HL-60 (cell line): ENCODE results near the gene C4BPA.

Source experiments
- CTCF ChIP-seq: IDR thresholded peaks from one replicate; pipeline ENCODE4 v1.5.1; 2011; ENCODE audit warnings: low read length, control low read depth, inconsistent platforms; ENCODE audit not compliant: insufficient read depth
- GABPA ChIP-seq: IDR thresholded peaks from 2 replicates; pipeline ENCODE4 v1.6.1; 2012; ENCODE audit warnings: low read depth
- POLR2AphosphoS5 ChIP-seq: IDR thresholded peaks from 2 replicates; pipeline ENCODE4 v1.6.1; 2012; ENCODE audit warnings: low read depth
- REST ChIP-seq: IDR thresholded peaks from 2 replicates; pipeline ENCODE4 v1.6.1; 2012; ENCODE audit warnings: low read depth; ENCODE audit not compliant: insufficient replicate concordance
- SPI1 ChIP-seq: IDR thresholded peaks from 2 replicates; pipeline ENCODE4 v1.6.1; 2012; ENCODE audit warnings: low read depth, mild to moderate bottlenecking, borderline replicate concordance

DNA sequence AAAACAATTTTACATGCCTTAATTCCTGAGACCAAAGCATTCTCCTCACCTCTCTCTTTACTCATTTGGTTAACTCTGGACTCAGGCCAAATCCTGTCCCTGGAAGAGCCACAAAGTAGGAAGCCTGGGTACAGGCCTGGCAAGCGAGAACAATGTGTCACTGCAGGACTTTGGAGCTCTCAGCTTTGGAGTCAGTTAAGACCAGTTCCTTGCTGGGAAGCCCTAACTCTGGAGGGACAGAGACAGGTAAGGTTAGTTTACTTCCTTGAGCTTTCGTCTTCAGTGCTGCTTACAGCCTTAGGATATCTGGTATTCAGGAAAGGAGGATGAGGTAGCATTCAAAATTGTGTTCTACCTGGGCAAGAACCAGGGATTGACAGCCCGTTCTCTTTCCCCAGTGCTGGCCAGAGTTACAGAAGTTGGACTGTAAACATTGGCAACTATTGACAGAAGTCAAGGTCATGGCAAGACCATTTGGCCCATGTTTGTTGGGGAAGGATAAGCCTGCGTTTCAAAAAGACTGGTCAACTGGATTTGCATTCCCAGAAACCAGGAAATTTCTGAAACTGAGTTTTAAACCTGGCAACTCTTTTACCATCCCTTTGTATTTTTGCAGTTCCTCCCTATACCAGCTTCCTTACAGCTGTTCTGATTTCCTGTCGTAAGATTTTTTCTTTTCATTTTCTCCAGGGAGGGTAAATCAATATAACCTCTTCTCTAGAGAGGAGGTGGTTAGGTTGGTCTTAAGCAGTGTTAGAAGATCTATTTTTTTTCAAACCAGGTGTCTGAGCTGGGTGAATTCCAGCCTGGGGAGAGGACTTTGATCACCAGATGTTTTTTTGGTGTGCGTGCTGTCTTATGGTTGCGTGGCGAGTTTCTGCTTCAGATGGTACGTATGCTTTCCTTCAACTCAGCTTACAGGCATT lies 15.1 kb upstream of the C4BPA start, which contains the start of gene C4BPB:
- TF ChIP-seq CTCF: no peak
- TF ChIP-seq POLR2AphosphoS5: no peak
- no peak for TF ChIP-seq GABPA
- TF ChIP-seq REST: no peak
- no peak for TF ChIP-seq SPI1
